B cell (primary cell): ENCODE data around the gene ATXN2. TPM values are rescaled to one million over a fixed set of nuclear protein-coding genes. Genes with fewer than 3 reads are reported as not detected.

Source experiments
- ATAC-seq: fragments of 200-7000 bp; cut with Tn5 transposase; one replicate; pipeline ENCODE4 v1.10.0; 2021; ENCODE audit warnings: low read depth, mild to moderate bottlenecking, moderate number of reproducible peaks, moderate library complexity
- CTCF ChIA-PET: fragments of 350-600 bp; sonication (Branson Sonifier 250); formaldehyde crosslinking; loops from one replicate; lab custom pipeline; 2021; ENCODE audit warnings: antibody characterized with exemption, inconsistent platforms; lab: Charles Lee
- POLR2A ChIA-PET: fragments of 350-600 bp; sonication (Branson Sonifier 250); formaldehyde crosslinking; loops from one replicate; lab custom pipeline; 2021; ENCODE audit warnings: antibody characterized with exemption; lab: Charles Lee
- DNase-seq: peaks from one replicate; pipeline ENCODE4 v3.0.0; 2013
- H2AFZ ChIP-seq: 2 replicates; pipeline ENCODE4 v1.6.1; 2012; ENCODE audit warnings: mild to moderate bottlenecking, low read depth, low read length; ENCODE audit not compliant: insufficient read depth, poor library complexity, severe bottlenecking
- H3K27ac ChIP-seq, 2 donors: 1 replicate in 1 of 2; 2 replicates in 1 of 2; pipeline ENCODE4 v1.5.1; 2012 to 2013; ENCODE audit warnings: low read length in 2 of 2, mild to moderate bottlenecking in 2 of 2, moderate library complexity in 1 of 2
- H3K27me3 ChIP-seq, 4 experiments: fragments of 200-600 bp in 1 of 4; sonication (generic) in 1 of 4; replicated peaks in 1 of 4; 1 replicate in 2 of 4; 2 replicates in 2 of 4; pipeline versions ENCODE4 v1.6.1 to v1.7.0; 2013 to 2016; ENCODE audit warnings: low read length in 3 of 4, mild to moderate bottlenecking in 2 of 4, mixed read lengths in 1 of 4, moderate library complexity in 1 of 4; ENCODE audit not compliant: insufficient read depth in 4 of 4, control insufficient read depth in 3 of 4; ENCODE audit errors: control extremely low read depth in 1 of 4
- H3K36me3 ChIP-seq, 2 experiments: replicated peaks in 1 of 2; 1 replicate in 1 of 2; 2 replicates in 1 of 2; pipeline versions ENCODE4 v1.6.1 to v1.7.1; 2013; ENCODE audit warnings: low read length in 1 of 2; ENCODE audit not compliant: insufficient read depth in 2 of 2, control insufficient read depth in 1 of 2; ENCODE audit errors: control extremely low read depth in 1 of 2, extremely low read depth in 1 of 2
- H3K4me1 ChIP-seq, 2 donors: fragments of 200-600 bp in 1 of 2; sonication (generic) in 1 of 2; 1 replicate in 1 of 2; 2 replicates in 1 of 2; pipeline versions ENCODE4 v1.5.1 to v1.6.1; 2013 to 2017; ENCODE audit warnings: low read length in 2 of 2; ENCODE audit not compliant: control insufficient read depth in 2 of 2, insufficient read depth in 2 of 2
- H3K4me2 ChIP-seq: replicated peaks from 2 replicates; pipeline ENCODE3; 2012; ENCODE audit warnings: mild to moderate bottlenecking, low read depth, low read length; ENCODE audit not compliant: poor library complexity, severe bottlenecking
- H3K4me3 ChIP-seq, 5 experiments: fragments of 200-600 bp in 1 of 5; sonication (generic) in 1 of 5; 1 replicate in 3 of 5; 2 replicates in 2 of 5; pipeline versions ENCODE4 v1.5.1 to v1.7.0; 2011 to 2016; ENCODE audit warnings: low read length in 4 of 5, mild to moderate bottlenecking in 4 of 5, low read depth in 2 of 5, control low read depth in 1 of 5, moderate library complexity in 1 of 5; ENCODE audit not compliant: insufficient read depth in 1 of 5; ENCODE audit errors: control extremely low read depth in 1 of 5, extremely low read depth in 1 of 5
- H3K79me2 ChIP-seq: fragments of 200-600 bp; sonication (generic); one replicate; pipeline ENCODE4 v1.6.0; 2016; ENCODE audit warnings: low read length; ENCODE audit not compliant: control insufficient read depth, insufficient read depth
- H3K9ac ChIP-seq: fragments of 200-600 bp; sonication (generic); 2 replicates; pipeline ENCODE4 v1.6.1; 2017; ENCODE audit warnings: mild to moderate bottlenecking, low read length, moderate library complexity
- H3K9me3 ChIP-seq, 3 donors: one replicate each; pipeline versions ENCODE4 v1.6.1 to v1.7.1; 2013; ENCODE audit warnings: low read length in 2 of 3; ENCODE audit not compliant: control insufficient read depth in 2 of 3, insufficient read depth in 1 of 3; ENCODE audit errors: control extremely low read depth in 1 of 3
- H4K20me1 ChIP-seq: 2 replicates; pipeline ENCODE4 v1.6.0; 2012; ENCODE audit warnings: mild to moderate bottlenecking, low read length; ENCODE audit not compliant: insufficient read depth, control insufficient read depth, poor library complexity, severe bottlenecking
- H3K27ac Mint-ChIP-seq: one replicate; pipeline ENCODE4 v1.8.0; 2021; ENCODE audit warnings: mixed read lengths
- H3K27me3 Mint-ChIP-seq: one replicate; pipeline ENCODE4 v1.8.0; 2021; ENCODE audit warnings: mixed read lengths
- H3K4me1 Mint-ChIP-seq: one replicate; pipeline ENCODE4 v1.8.0; 2021; ENCODE audit warnings: mixed read lengths
- H3K4me3 Mint-ChIP-seq: one replicate; pipeline ENCODE4 v1.8.0; 2021; ENCODE audit warnings: mixed read lengths
- H3K9me3 Mint-ChIP-seq: one replicate; pipeline ENCODE4 v1.8.0; 2022; ENCODE audit warnings: mixed read lengths; ENCODE audit not compliant: insufficient read depth
- EZH2 ChIP-seq: IDR thresholded peaks from 2 replicates; pipeline ENCODE4 v1.6.1; 2012; ENCODE audit warnings: borderline replicate concordance, low read depth, mild to moderate bottlenecking, moderate library complexity, low read length; ENCODE audit not compliant: insufficient read depth, poor library complexity, severe bottlenecking
- WGBS: methylation state at CpG from one replicate; pipeline ENCODE4 v1.1.5; 2013; ENCODE audit warnings: missing lambda C conversion rate; ENCODE audit not compliant: insufficient coverage; 5-methylcytosine and 5-hydroxymethylcytosine counted together
- intact Hi-C: fragments of 100-400 bp; cut with micrococcal nuclease; formaldehyde crosslinking; loops from one replicate; pipeline ENCODE4 v1.10.0; 2022
- polyA plus RNA-seq: library from polyadenylated mRNA; depleted of rRNA; stranded (reverse); fragments of >200 nt; gene quantifications from 2 replicates; pipeline ENCODE4 v1.2.3, GENCODE V29; 2012
- total RNA-seq, 2 donors: library from RNA; stranded (reverse); fragments of 120-200 nt in 1 of 2; gene quantifications; 1 replicate in 1 of 2; 2 replicates in 1 of 2; pipeline versions ENCODE4 v1.2.3 to v1.2.4, GENCODE V29; 2013 to 2022
- TF ChIP-seq, protein P1 (sequence below): fragments of 200-600 bp; IDR thresholded peaks from one replicate; pipeline ENCODE4 v1.8.0; 2022; ENCODE audit warnings: antibody characterized with exemption, mild to moderate bottlenecking

Gene ATXN2
- total and polyA plus RNA-seq, 2 donors (not counting 1 experiment from before 2014, with no cell fraction given) = 28.2 to 83.8 TPM

DNA sequence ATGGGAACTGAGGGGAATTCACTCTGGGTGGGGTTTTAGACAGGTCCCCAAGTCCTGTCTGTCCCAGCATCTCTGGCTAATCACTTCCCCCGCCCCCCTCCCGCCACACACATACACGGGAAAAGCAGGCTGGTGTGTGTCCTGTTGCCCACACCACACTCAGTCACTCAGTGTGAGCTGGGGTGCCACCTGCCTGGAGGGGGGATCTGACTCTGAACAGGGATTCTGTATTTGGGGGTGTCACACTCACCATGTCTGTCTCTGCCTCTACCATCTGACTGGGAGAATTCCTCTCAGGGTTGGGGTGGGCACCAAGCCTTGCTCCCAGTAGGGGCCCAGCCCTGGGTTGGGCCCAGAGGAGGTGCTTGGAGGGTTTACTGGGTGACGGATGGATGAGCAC lies 162.3 kb downstream of the ATXN2 start:
- Histone ChIP-seq H3K79me2 (peaks cover 98% of the 10 kb centered on the region), H3K4me3 (no peak overlapping the region), H3K9ac (no peak overlapping the region), H3K9me3 (no peaks in the 10 kb centered on the region), H3K4me1 (peaks cover 68 to 93% of the 10 kb centered on the region in 2 donors), H3K27ac (peak overlapping the region; percentile 38 to 96), H4K20me1 (peaks cover 44% of the 10 kb centered on the region), H3K4me2 (peak overlapping the region; percentile 83), H2AFZ (no peak overlapping the region), H3K27me3 (no peaks in the 10 kb centered on the region), H3K36me3 (peaks cover 0 to 15% of the 10 kb centered on the region in 2 experiments)
- Mint-ChIP-seq H3K9me3 (no peaks in the 10 kb centered on the region), H3K27me3 (no peaks in the 10 kb centered on the region), H3K27ac (peak overlapping the region; percentile 99), H3K4me1 (peaks cover 85% of the 10 kb centered on the region), H3K4me3 (peak overlapping the region; percentile 92)
- POLR2A ChIA-PET = no interaction called here
- 91% methylated on average over 1 of the region's 4 CpGs for WGBS
- intact Hi-C loops = loop anchor here (10.0 kb wide), 1 partner anchor 1768 kb away; no protein-coding TSS in a partner anchor
- ATAC-seq = no peak
- DNase-seq = no peak
- TF ChIP-seq, protein P1, sequence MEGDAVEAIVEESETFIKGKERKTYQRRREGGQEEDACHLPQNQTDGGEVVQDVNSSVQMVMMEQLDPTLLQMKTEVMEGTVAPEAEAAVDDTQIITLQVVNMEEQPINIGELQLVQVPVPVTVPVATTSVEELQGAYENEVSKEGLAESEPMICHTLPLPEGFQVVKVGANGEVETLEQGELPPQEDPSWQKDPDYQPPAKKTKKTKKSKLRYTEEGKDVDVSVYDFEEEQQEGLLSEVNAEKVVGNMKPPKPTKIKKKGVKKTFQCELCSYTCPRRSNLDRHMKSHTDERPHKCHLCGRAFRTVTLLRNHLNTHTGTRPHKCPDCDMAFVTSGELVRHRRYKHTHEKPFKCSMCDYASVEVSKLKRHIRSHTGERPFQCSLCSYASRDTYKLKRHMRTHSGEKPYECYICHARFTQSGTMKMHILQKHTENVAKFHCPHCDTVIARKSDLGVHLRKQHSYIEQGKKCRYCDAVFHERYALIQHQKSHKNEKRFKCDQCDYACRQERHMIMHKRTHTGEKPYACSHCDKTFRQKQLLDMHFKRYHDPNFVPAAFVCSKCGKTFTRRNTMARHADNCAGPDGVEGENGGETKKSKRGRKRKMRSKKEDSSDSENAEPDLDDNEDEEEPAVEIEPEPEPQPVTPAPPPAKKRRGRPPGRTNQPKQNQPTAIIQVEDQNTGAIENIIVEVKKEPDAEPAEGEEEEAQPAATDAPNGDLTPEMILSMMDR = no peak
- TF ChIP-seq EZH2 = no peak
- CTCF ChIA-PET = interaction anchor here (42.0 kb wide), 1 partner anchor 34 kb away, joined by 1472 read pairs; the partner anchor contains the start of gene SH2B3

DNA sequence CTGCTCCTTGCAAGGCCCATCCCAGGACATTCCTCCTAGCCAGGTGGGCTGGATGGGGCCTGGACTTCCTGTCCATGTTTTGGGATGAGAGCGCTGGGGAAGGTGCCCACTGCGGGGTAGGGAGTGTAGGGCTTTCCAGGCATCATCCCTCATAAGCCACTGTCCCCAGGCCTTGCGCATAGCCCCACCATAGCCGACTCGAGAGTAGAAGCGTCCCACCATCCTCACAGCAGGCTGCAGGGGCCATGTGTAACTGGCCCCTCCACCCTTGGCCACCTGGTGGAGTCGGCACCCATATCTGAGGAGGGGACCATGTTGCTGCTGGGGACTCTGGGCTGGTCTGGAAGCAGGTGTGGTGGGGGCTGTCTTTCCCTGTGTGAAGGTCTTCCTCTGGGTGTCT lies 162.8 kb downstream of the ATXN2 start:
- ChIA-PET POLR2A (interaction anchor here (0.9 to 2.8 kb wide), 3 partner anchors 8 to 32 kb away, joined by 3 to 42 read pairs (median 36); no protein-coding TSS in a partner anchor), CTCF (interaction anchor here (3.4 to 42.0 kb wide), 3 partner anchors 8 to 33 kb away, joined by 62 to 1472 read pairs (median 63); partner anchors contain the start of gene SH2B3)
- H3K4me2 ChIP-seq = peak overlapping the region; percentile 83
- peaks cover 98% of the 10 kb centered on the region for H3K79me2 ChIP-seq
- H3K27me3 ChIP-seq = no peaks in the 10 kb centered on the region
- H3K4me3 ChIP-seq = no peak overlapping the region
- intact Hi-C loops = loop anchor here (10.0 kb wide), 1 partner anchor 1769 kb away; no protein-coding TSS in a partner anchor
- peaks cover 0 to 11% of the 10 kb centered on the region in 2 experiments for H3K36me3 ChIP-seq
- peak overlapping the region; percentile 96 to 97 for H3K27ac ChIP-seq
- TF ChIP-seq, protein P1 = no peak
- TF ChIP-seq EZH2 = no peak
- WGBS = 96% methylated on average over 4 of the region's 7 CpGs
- ATAC-seq (no peak), DNase-seq (no peak)
- peaks cover 39% of the 10 kb centered on the region for H4K20me1 ChIP-seq
- Mint-ChIP-seq H3K27me3 (no peaks in the 10 kb centered on the region), H3K27ac (peak overlapping the region; percentile 99), H3K4me3 (peak overlapping the region; percentile 92), H3K9me3 (no peaks in the 10 kb centered on the region), H3K4me1 (peaks cover 87% of the 10 kb centered on the region)
- H3K4me1 ChIP-seq = peaks cover 73 to 94% of the 10 kb centered on the region in 2 donors
- H3K9me3 ChIP-seq = no peaks in the 10 kb centered on the region
- no peak overlapping the region for H2AFZ ChIP-seq
- no peak overlapping the region for H3K9ac ChIP-seq
